Thyroid gland (tissue), 4 donors: Measurements from ENCODE around the gene TOB2. TPM values are rescaled to one million over a fixed set of nuclear protein-coding genes. Genes with fewer than 3 reads are reported as not detected.

ENCODE experiments used
- DNase-seq, 2 donors: peaks; one replicate each; pipeline ENCODE4 v3.0.0-alpha.2; 2019
- H3K27ac ChIP-seq, 3 donors: fragments of 200-600 bp; sonication (generic); 1 replicate in 2 of 3; 2 replicates in 1 of 3; pipeline ENCODE4 v1.5.1; 2016 to 2019; ENCODE audit warnings: mild to moderate bottlenecking in 1 of 3, moderate library complexity in 1 of 3
- H3K27me3 ChIP-seq: fragments of 200-600 bp; sonication (generic); one replicate; pipeline ENCODE4 v1.5.1; 2019
- H3K36me3 ChIP-seq, 2 donors: fragments of 200-600 bp; sonication (generic); one replicate each; pipeline ENCODE4 v1.5.1; 2016 to 2019
- H3K4me1 ChIP-seq, 2 donors: fragments of 200-600 bp; sonication (generic); one replicate each; pipeline ENCODE4 v1.5.1; 2017 to 2019
- H3K4me3 ChIP-seq, 3 donors: fragments of 200-600 bp; sonication (generic); replicated peaks in 1 of 3; 1 replicate in 2 of 3; 2 replicates in 1 of 3; pipeline ENCODE4 v1.5.1; 2016; ENCODE audit warnings: mild to moderate bottlenecking in 1 of 3
- H3K9me3 ChIP-seq: fragments of 200-600 bp; sonication (generic); one replicate; pipeline ENCODE4 v1.5.1; 2017
- CTCF ChIP-seq, 6 experiments: fragments of 200-600 bp in 3 of 6; fragments of 450-650 bp in 3 of 6; sonication (generic) in 3 of 6; IDR thresholded peaks; one replicate each; pipeline ENCODE4 v1.5.1; 2016 to 2019; ENCODE audit warnings: antibody characterized with exemption in 6 of 6, mild to moderate bottlenecking in 2 of 6, inconsistent platforms in 1 of 6, moderate library complexity in 1 of 6
- POLR2A ChIP-seq, 2 donors: fragments of 450-650 bp; IDR thresholded peaks; one replicate each; pipeline ENCODE4 v1.6.1; 2017; ENCODE audit warnings: antibody characterized with exemption in 2 of 2, mild to moderate bottlenecking in 2 of 2, moderate library complexity in 1 of 2
- WGBS, 2 donors: methylation state at CpG; one replicate each; pipeline ENCODE4 v1.1.5; 2017; 5-methylcytosine and 5-hydroxymethylcytosine counted together
- intact Hi-C: fragments of 100-400 bp; cut with DNase I; formaldehyde crosslinking; loops from one replicate; pipeline ENCODE4 v1.15.1; 2023
- total RNA-seq, 4 donors: library from RNA; depleted of rRNA; stranded (reverse); fragments of >200 nt; gene quantifications; one replicate each; pipeline ENCODE4 v1.2.3, GENCODE V29; 2016

Gene TOB2
- total RNA-seq, 4 donors from 2014 or later: 66.5 to 130 (median 115) TPM

GRCh38 chr22:41474872-41475451 lies 28.4 kb upstream of the TOB2 start:
- Histone ChIP-seq H3K27me3 (no peaks in the 10 kb centered on the region), H3K4me1 (peaks cover 8 to 18% of the 10 kb centered on the region in 2 donors), H3K4me3 (no peak overlapping the region), H3K36me3 (no peaks in the 10 kb centered on the region), H3K9me3 (no peaks in the 10 kb centered on the region), H3K27ac (no peak overlapping the region)
- WGBS, 2 donors: 94 to 95% methylated on average over 6 of the region's 6 CpGs
- DNase-seq: no peak
- no peak for TF ChIP-seq POLR2A (IDR thresholded peaks at IDR 0.05)
- TF ChIP-seq CTCF (IDR thresholded peaks at IDR 0.05): no peak
- intact Hi-C loops: no loop called here

- no peak for TF ChIP-seq POLR2A (IDR thresholded peaks at IDR 0.05)
- TF ChIP-seq CTCF (IDR thresholded peaks at IDR 0.05): no peak
- intact Hi-C loops: no loop called here
- H3K4me1 ChIP-seq: peaks cover 19 to 23% of the 10 kb centered on the region in 2 donors
- H3K27me3 ChIP-seq: no peaks in the 10 kb centered on the region
- no peak overlapping the region for H3K27ac ChIP-seq
- H3K4me3 ChIP-seq: no peak overlapping the region
- no peaks in the 10 kb centered on the region for H3K9me3 ChIP-seq
- H3K36me3 ChIP-seq: peaks cover 1 to 9% of the 10 kb centered on the region in 2 donors
- WGBS, 2 donors: 81 to 87% methylated on average over 2 of the region's 2 CpGs
- no peak for DNase-seq
Observed at GRCh38 chr22:41471568-41471967, 25.0 kb upstream of the TOB2 start.

- TF ChIP-seq POLR2A (IDR thresholded peaks at IDR 0.05): no peak
- TF ChIP-seq CTCF (IDR thresholded peaks at IDR 0.05): no peak
Observed at GRCh38 chr22:41470886-41471285, 24.3 kb upstream of the TOB2 start.

GRCh38 chr22:41469218-41469851 lies 22.7 kb upstream of the TOB2 start:
- H3K36me3 ChIP-seq: peaks cover 24 to 30% of the 10 kb centered on the region in 2 donors
- WGBS, 2 donors: 1 to 3% methylated on average over 24 to 28 of the region's 30 CpGs
- no peaks in the 10 kb centered on the region for H3K27me3 ChIP-seq
- peak overlapping the region; percentile 72 to 98 (median 74) for H3K4me3 ChIP-seq
- TF ChIP-seq POLR2A (IDR thresholded peaks at IDR 0.05) (peak in 1 of 2 donors; percentile 38), CTCF (IDR thresholded peaks at IDR 0.05) (no peak)
- peak overlapping the region; percentile 83 to 98 (median 92) for H3K27ac ChIP-seq
- H3K4me1 ChIP-seq: peaks cover 19 to 23% of the 10 kb centered on the region in 2 donors
- peak; percentile 49 to 51 for DNase-seq
- H3K9me3 ChIP-seq: no peaks in the 10 kb centered on the region
- intact Hi-C loops: no loop called here

More at GRCh38 chr22:41470886-41471285, 24.3 kb upstream of the TOB2 start:
- no peak overlapping the region for H3K4me3 ChIP-seq
- H3K36me3 ChIP-seq: peaks cover 8 to 16% of the 10 kb centered on the region in 2 donors
- peaks cover 19 to 23% of the 10 kb centered on the region in 2 donors for H3K4me1 ChIP-seq
- no peak for DNase-seq
- H3K27ac ChIP-seq: no peak overlapping the region
- intact Hi-C loops: no loop called here
- no peaks in the 10 kb centered on the region for H3K27me3 ChIP-seq
- no peaks in the 10 kb centered on the region for H3K9me3 ChIP-seq
- 79 to 91% methylated on average over 2 of the region's 2 CpGs for WGBS, 2 donors
